SK-N-SH (cell line): Measurements from ENCODE around the gene HNRNPD.

Experiments
- EP300 ChIP-seq, 2 experiments: IDR thresholded peaks; 2 replicates each; pipeline versions ENCODE4 v1.4.0 to v1.6.1; 2012; ENCODE audit warnings: borderline replicate concordance in 1 of 2, low read depth in 1 of 2, low read length in 1 of 2
- TF ChIP-seq, protein P1 (sequence below): fragments of 200-600 bp; sonication (generic); IDR thresholded peaks from 2 replicates; pipeline ENCODE4 v1.6.1; 2017; ENCODE audit warnings: antibody characterized with exemption, mild to moderate bottlenecking, moderate library complexity

GRCh38 chr4:82371497-82371896 lies 2.3 kb downstream of the HNRNPD start:
- no peak for TF ChIP-seq EP300 (IDR thresholded peaks at IDR 0.05; ENCODE audit: borderline replicate concordance in 1 of 2, low read depth in 1 of 2, low read length in 1 of 2)
- TF ChIP-seq, protein P1, sequence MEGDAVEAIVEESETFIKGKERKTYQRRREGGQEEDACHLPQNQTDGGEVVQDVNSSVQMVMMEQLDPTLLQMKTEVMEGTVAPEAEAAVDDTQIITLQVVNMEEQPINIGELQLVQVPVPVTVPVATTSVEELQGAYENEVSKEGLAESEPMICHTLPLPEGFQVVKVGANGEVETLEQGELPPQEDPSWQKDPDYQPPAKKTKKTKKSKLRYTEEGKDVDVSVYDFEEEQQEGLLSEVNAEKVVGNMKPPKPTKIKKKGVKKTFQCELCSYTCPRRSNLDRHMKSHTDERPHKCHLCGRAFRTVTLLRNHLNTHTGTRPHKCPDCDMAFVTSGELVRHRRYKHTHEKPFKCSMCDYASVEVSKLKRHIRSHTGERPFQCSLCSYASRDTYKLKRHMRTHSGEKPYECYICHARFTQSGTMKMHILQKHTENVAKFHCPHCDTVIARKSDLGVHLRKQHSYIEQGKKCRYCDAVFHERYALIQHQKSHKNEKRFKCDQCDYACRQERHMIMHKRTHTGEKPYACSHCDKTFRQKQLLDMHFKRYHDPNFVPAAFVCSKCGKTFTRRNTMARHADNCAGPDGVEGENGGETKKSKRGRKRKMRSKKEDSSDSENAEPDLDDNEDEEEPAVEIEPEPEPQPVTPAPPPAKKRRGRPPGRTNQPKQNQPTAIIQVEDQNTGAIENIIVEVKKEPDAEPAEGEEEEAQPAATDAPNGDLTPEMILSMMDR: no peak
